IMR-90 (cell line): ENCODE results near the gene KIF3A. TPM values are rescaled to one million over a fixed set of nuclear protein-coding genes. Genes with fewer than 3 reads are reported as not detected.

Experiments used
- ATAC-seq: fragments of 200-7000 bp; cut with Tn5 transposase; 2 replicates; pipeline ENCODE4 v1.9.1; 2020; ENCODE audit warnings: low read depth, mild to moderate bottlenecking, moderate library complexity
- BruUV-seq: library from RNA; stranded (reverse); fragments of 400-500 nt; replicated peaks from 2 replicates; lab custom pipeline; 2021; lab: Mats Ljungman, UMichigan
- CTCF ChIA-PET: fragments of 300-600 bp; formaldehyde crosslinking; extraction: SDS; loops from one replicate; lab custom pipeline; 2021; ENCODE audit warnings: antibody characterized with exemption; lab: Yijun Ruan, JAX
- POLR2A ChIA-PET: fragments of 300-600 bp; sonication (Branson Sonifier 250); formaldehyde crosslinking; loops from one replicate; lab custom pipeline; 2022; ENCODE audit warnings: antibody characterized with exemption; ENCODE audit not compliant: unreplicated experiment; lab: Charles Lee
- DNase-seq: peaks from one replicate; pipeline ENCODE4 v3.0.0; 2013
- H2AFZ ChIP-seq: replicated peaks from 2 replicates; pipeline ENCODE3; 2013; ENCODE audit warnings: low read length, mild to moderate bottlenecking; ENCODE audit not compliant: poor library complexity
- H2AK5ac ChIP-seq: 2 replicates; pipeline ENCODE4 v1.6.1; 2013; ENCODE audit warnings: low read depth, low read length, inconsistent platforms
- H2AK9ac ChIP-seq: replicated peaks from 2 replicates; pipeline ENCODE3; 2013; ENCODE audit warnings: mild to moderate bottlenecking, low read depth, low read length, moderate library complexity; ENCODE audit not compliant: poor library complexity
- H2BK120ac ChIP-seq: 2 replicates; pipeline ENCODE4 v1.6.1; 2013; ENCODE audit warnings: low read depth, low read length, inconsistent platforms
- H2BK15ac ChIP-seq: 3 replicates; pipeline ENCODE4 v1.6.1; 2013; ENCODE audit warnings: low read depth, low read length, inconsistent platforms
- H2BK20ac ChIP-seq: 2 replicates; pipeline ENCODE4 v1.6.1; 2013; ENCODE audit warnings: low read depth, mild to moderate bottlenecking, inconsistent platforms, low read length, moderate library complexity
- H2BK5ac ChIP-seq: 2 replicates; pipeline ENCODE4 v1.6.1; 2013; ENCODE audit warnings: mild to moderate bottlenecking, low read depth, low read length, inconsistent platforms; ENCODE audit not compliant: poor library complexity, severe bottlenecking
- H3K14ac ChIP-seq: replicated peaks from 2 replicates; pipeline ENCODE4 v1.6.1; 2013; ENCODE audit warnings: low read depth, low read length, inconsistent platforms
- H3K18ac ChIP-seq: 2 replicates; pipeline ENCODE4 v1.6.1; 2013; ENCODE audit warnings: low read depth, low read length, control low read depth
- H3K23ac ChIP-seq: 2 replicates; pipeline ENCODE4 v1.6.1; 2013; ENCODE audit warnings: low read depth, low read length, inconsistent platforms
- H3K27ac ChIP-seq: 2 replicates; pipeline ENCODE4 v1.5.1; 2013; ENCODE audit warnings: mild to moderate bottlenecking, control low read depth, low read length; ENCODE audit not compliant: insufficient read depth
- H3K27me3 ChIP-seq: 2 replicates; pipeline ENCODE4 v1.6.1; 2013; ENCODE audit warnings: low read length; ENCODE audit not compliant: control insufficient read depth, insufficient read depth
- H3K36me3 ChIP-seq: 2 replicates; pipeline ENCODE4 v1.6.1; 2013; ENCODE audit warnings: low read length, mixed read lengths; ENCODE audit not compliant: control insufficient read depth, insufficient read depth
- H3K4ac ChIP-seq: 2 replicates; pipeline ENCODE4 v1.6.1; 2013; ENCODE audit warnings: low read depth, low read length, inconsistent platforms
- H3K4me1 ChIP-seq: 2 replicates; pipeline ENCODE4 v1.6.1; 2013; ENCODE audit warnings: low read length, mixed read lengths; ENCODE audit not compliant: control insufficient read depth, insufficient read depth
- H3K4me2 ChIP-seq: 2 replicates; pipeline ENCODE4 v1.6.1; 2013; ENCODE audit warnings: low read depth, mild to moderate bottlenecking, control low read depth, low read length, moderate library complexity
- H3K4me3 ChIP-seq: 2 replicates; pipeline ENCODE4 v1.5.1; 2013; ENCODE audit warnings: low read depth, mild to moderate bottlenecking, control low read depth, low read length, moderate library complexity; ENCODE audit not compliant: insufficient read depth
- H3K56ac ChIP-seq: 2 replicates; pipeline ENCODE4 v1.6.1; 2013; ENCODE audit warnings: low read length, inconsistent platforms; ENCODE audit not compliant: insufficient read depth; ENCODE audit errors: extremely low read depth
- H3K79me1 ChIP-seq, 2 experiments: 2 replicates each; pipeline ENCODE4 v1.6.1; 2013; ENCODE audit warnings: low read length in 2 of 2, inconsistent platforms in 1 of 2, low read depth in 1 of 2
- H3K9ac ChIP-seq: 2 replicates; pipeline ENCODE4 v1.6.1; 2013; ENCODE audit warnings: low read depth, low read length, control low read depth
- H3K9me1 ChIP-seq: 2 replicates; pipeline ENCODE4 v1.6.1; 2013; ENCODE audit warnings: low read length, inconsistent platforms; ENCODE audit not compliant: insufficient read depth
- H3K9me3 ChIP-seq: 2 replicates; pipeline ENCODE4 v1.6.1; 2013; ENCODE audit warnings: low read length; ENCODE audit not compliant: control insufficient read depth, insufficient read depth
- H4K20me1 ChIP-seq: 2 replicates; pipeline ENCODE4 v1.6.1; 2013; ENCODE audit warnings: low read length, inconsistent platforms; ENCODE audit not compliant: insufficient read depth
- H4K5ac ChIP-seq: 2 replicates; pipeline ENCODE4 v1.6.1; 2013; ENCODE audit warnings: mild to moderate bottlenecking, low read depth, low read length, control low read depth
- H4K8ac ChIP-seq, 2 experiments: 2 replicates each; pipeline ENCODE4 v1.6.1; 2013; ENCODE audit warnings: low read depth in 2 of 2, low read length in 2 of 2, control low read depth in 1 of 2, inconsistent platforms in 1 of 2
- H4K91ac ChIP-seq: 2 replicates; pipeline ENCODE4 v1.6.1; 2013; ENCODE audit warnings: low read depth, low read length, inconsistent platforms; ENCODE audit not compliant: insufficient read depth
- BHLHE40 ChIP-seq: fragments of 150-350 bp; IDR thresholded peaks from 2 replicates; pipeline ENCODE4 v1.6.1; 2016; ENCODE audit warnings: mild to moderate bottlenecking, low read depth, low read length
- MAFK ChIP-seq: IDR thresholded peaks from 2 replicates; pipeline ENCODE4 v1.6.1; 2012; ENCODE audit warnings: low read depth, low read length, improper control_type of control experiment
- MXI1 ChIP-seq: IDR thresholded peaks from 2 replicates; pipeline ENCODE4 v1.6.1; 2012; ENCODE audit warnings: low read depth, mild to moderate bottlenecking, low read length, moderate library complexity, borderline replicate concordance
- WGBS, 2 experiments: methylation state at CpG; one replicate each; pipeline versions ENCODE4 v1.1.5 to v1.1.7; 2013; ENCODE audit warnings: missing lambda C conversion rate in 2 of 2; ENCODE audit not compliant: insufficient read length in 1 of 2; ENCODE audit errors: extremely low coverage in 2 of 2; 5-methylcytosine and 5-hydroxymethylcytosine counted together
- dilution Hi-C: fragments of 300-500 bp; cut with HindIII; formaldehyde crosslinking; loops from one replicate; pipeline ENCODE4 v1.14.3; 2018; ENCODE audit warnings: low sequenced_read_pairs; ENCODE audit not compliant: unreplicated experiment
- in situ Hi-C: fragments of 300-500 bp; cut with MboI; formaldehyde crosslinking; loops from 3 replicates; pipeline ENCODE4 v1.14.3; 2019; ENCODE audit warnings: low sequenced_read_pairs, inconsistent platforms, mixed read lengths
- intact Hi-C: fragments of 100-400 bp; cut with micrococcal nuclease; formaldehyde crosslinking; loops from 2 replicates; pipeline ENCODE4 v1.10.0; 2022
- polyA plus RNA-seq, 3 experiments: library from polyadenylated mRNA; depleted of rRNA; stranded (reverse); fragments of >200 nt; gene quantifications; 2 replicates each; pipeline ENCODE4 v1.2.3, GENCODE V29; 2012; ENCODE audit warnings: low replicate concordance in 1 of 3
- total RNA-seq: library from RNA; depleted of rRNA; stranded (reverse); fragments of >200 nt; gene quantifications from 2 replicates; pipeline ENCODE4 v1.2.3, GENCODE V29; 2012

KIF3A gene
- total and polyA plus RNA-seq, 2 of the 4 experiments (the other 2 are of a cell fraction), result 4.3 to 4.5 TPM

DNA sequence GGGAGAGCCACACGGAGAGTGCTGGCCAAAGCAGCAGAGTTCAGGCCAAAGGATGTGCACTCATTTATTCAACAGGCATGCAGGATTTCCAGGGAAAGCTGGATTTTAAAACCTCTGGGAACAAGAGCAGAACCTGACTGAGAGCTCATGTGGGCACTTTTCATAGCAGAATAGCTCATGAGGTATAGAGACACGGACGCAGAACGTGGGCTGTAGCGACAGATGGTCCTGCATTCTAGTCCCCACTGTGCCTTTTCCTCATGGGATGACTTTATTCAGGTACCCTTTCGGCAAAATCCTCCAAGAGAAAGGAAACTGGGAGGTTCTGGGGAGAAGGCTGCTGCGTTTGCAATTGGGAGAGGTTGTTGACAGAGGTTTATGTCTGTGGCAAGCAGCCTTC, 58.2 kb downstream of the KIF3A start:
- Histone ChIP-seq H4K20me1 (no peaks in the 10 kb centered on the region), H2AFZ (no peak overlapping the region), H3K18ac (no peak overlapping the region), H2BK20ac (no peak overlapping the region), H4K5ac (no peak overlapping the region), H3K79me1 (no peaks in the 10 kb centered on the region), H2BK15ac (no peak overlapping the region), H3K23ac (no peak overlapping the region), H4K8ac (no peak overlapping the region), H2BK5ac (no peak overlapping the region), H3K27me3 (no peaks in the 10 kb centered on the region), H3K9ac (no peak overlapping the region), H3K4ac (no peak overlapping the region), H3K4me1 (peaks cover 15% of the 10 kb centered on the region), H3K9me3 (no peaks in the 10 kb centered on the region), H2AK5ac (no peak overlapping the region), H2AK9ac (no peak overlapping the region), H3K4me2 (no peak overlapping the region), H3K56ac (no peak overlapping the region), H3K4me3 (no peak overlapping the region), H3K9me1 (peaks cover 21% of the 10 kb centered on the region), H3K36me3 (no peaks in the 10 kb centered on the region), H2BK120ac (no peak overlapping the region), H4K91ac (no peak overlapping the region), H3K14ac (no peak overlapping the region), H3K27ac (no peak overlapping the region)
- dilution Hi-C loops (no loop called here), in situ Hi-C loops (no loop called here), intact Hi-C loops (no loop called here)
- no TSS peak for BruUV-seq
- 100% methylated on average over 1 of the region's 7 CpGs; no CpG with 5 or more reads in 1 of the 2 experiments for WGBS, 2 experiments
- ChIA-PET POLR2A (no interaction called here), CTCF (no interaction called here)
- DNase-seq, result no peak
- TF ChIP-seq BHLHE40 (no peak), MXI1 (no peak), MAFK (no peak)
- ATAC-seq, result no peak
